Measurements from ENCODE around the gene BRIP1. TPM values are rescaled to one million over a fixed set of nuclear protein-coding genes. Genes with fewer than 3 reads are reported as not detected.

The BRIP1 gene
- total RNA-seq, 1 donor from 2014 or later, result 5.2 TPM

- Mint-ChIP-seq H3K27me3 (ENCODE audit: unreplicated experiment) (peaks cover 2% of the 10 kb centered on the region), H3K9me3 (ENCODE audit: unreplicated experiment) (no peaks in the 10 kb centered on the region), H3K4me3 (ENCODE audit: unreplicated experiment) (no peak overlapping the region), H3K27ac (ENCODE audit: unreplicated experiment) (no peak overlapping the region), H3K4me1 (ENCODE audit: unreplicated experiment) (no peaks in the 10 kb centered on the region), H3K36me3 (ENCODE audit: low read depth, unreplicated experiment) (no peaks in the 10 kb centered on the region)
- TF ChIP-seq CTCF (IDR thresholded peaks at IDR 0.05; ENCODE audit: unreplicated experiment), result no peak
- DNase-seq (ENCODE audit: low spot score), result no peak
Observed at GRCh38 chr17:61789872-61790271, 73.5 kb downstream of the BRIP1 start.

GRCh38 chr17:61786088-61786487 is 77.2 kb downstream of the BRIP1 start:
- Mint-ChIP-seq H3K4me3 (ENCODE audit: unreplicated experiment) (no peak overlapping the region), H3K9me3 (ENCODE audit: unreplicated experiment) (no peaks in the 10 kb centered on the region), H3K27ac (ENCODE audit: unreplicated experiment) (no peak overlapping the region), H3K36me3 (ENCODE audit: low read depth, unreplicated experiment) (no peaks in the 10 kb centered on the region), H3K4me1 (ENCODE audit: unreplicated experiment) (no peaks in the 10 kb centered on the region), H3K27me3 (ENCODE audit: unreplicated experiment) (no peaks in the 10 kb centered on the region)
- DNase-seq (ENCODE audit: low spot score), result no peak
- no peak for TF ChIP-seq CTCF (IDR thresholded peaks at IDR 0.05; ENCODE audit: unreplicated experiment)

GRCh38 chr17:61784510-61784909 is 78.8 kb downstream of the BRIP1 start:
- H3K4me1 Mint-ChIP-seq (ENCODE audit: unreplicated experiment), result no peaks in the 10 kb centered on the region
- H3K27me3 Mint-ChIP-seq (ENCODE audit: unreplicated experiment), result no peaks in the 10 kb centered on the region
- H3K36me3 Mint-ChIP-seq (ENCODE audit: low read depth, unreplicated experiment), result no peaks in the 10 kb centered on the region
- no peaks in the 10 kb centered on the region for H3K9me3 Mint-ChIP-seq (ENCODE audit: unreplicated experiment)
- no peak overlapping the region for H3K27ac Mint-ChIP-seq (ENCODE audit: unreplicated experiment)
- TF ChIP-seq CTCF (IDR thresholded peaks at IDR 0.05; ENCODE audit: unreplicated experiment), result no peak
- no peak for DNase-seq (ENCODE audit: low spot score)
- H3K4me3 Mint-ChIP-seq (ENCODE audit: unreplicated experiment), result no peak overlapping the region

GRCh38 chr17:61783556-61784304 is 79.6 kb downstream of the BRIP1 start:
- Mint-ChIP-seq H3K27ac (ENCODE audit: unreplicated experiment) (no peak overlapping the region), H3K4me3 (ENCODE audit: unreplicated experiment) (no peak overlapping the region), H3K36me3 (ENCODE audit: low read depth, unreplicated experiment) (no peaks in the 10 kb centered on the region), H3K27me3 (ENCODE audit: unreplicated experiment) (no peaks in the 10 kb centered on the region), H3K9me3 (ENCODE audit: unreplicated experiment) (no peaks in the 10 kb centered on the region), H3K4me1 (ENCODE audit: unreplicated experiment) (no peaks in the 10 kb centered on the region)
- DNase-seq (ENCODE audit: low spot score), result no peak
- no peak for TF ChIP-seq CTCF (IDR thresholded peaks at IDR 0.05; ENCODE audit: unreplicated experiment)

GRCh38 chr17:61783120-61783519 is 80.2 kb downstream of the BRIP1 start:
- DNase-seq (ENCODE audit: low spot score), result no peak
- H3K4me3 Mint-ChIP-seq (ENCODE audit: unreplicated experiment), result no peak overlapping the region
- H3K9me3 Mint-ChIP-seq (ENCODE audit: unreplicated experiment), result no peaks in the 10 kb centered on the region
- H3K36me3 Mint-ChIP-seq (ENCODE audit: low read depth, unreplicated experiment), result no peaks in the 10 kb centered on the region
- no peak for TF ChIP-seq CTCF (IDR thresholded peaks at IDR 0.05; ENCODE audit: unreplicated experiment)
- H3K27me3 Mint-ChIP-seq (ENCODE audit: unreplicated experiment), result no peaks in the 10 kb centered on the region
- H3K27ac Mint-ChIP-seq (ENCODE audit: unreplicated experiment), result no peak overlapping the region
- no peaks in the 10 kb centered on the region for H3K4me1 Mint-ChIP-seq (ENCODE audit: unreplicated experiment)

Measured in endothelial cell (in vitro differentiated cells).